ENCODE measurements around the gene SLIT3.

The SLIT3 gene

DNA sequence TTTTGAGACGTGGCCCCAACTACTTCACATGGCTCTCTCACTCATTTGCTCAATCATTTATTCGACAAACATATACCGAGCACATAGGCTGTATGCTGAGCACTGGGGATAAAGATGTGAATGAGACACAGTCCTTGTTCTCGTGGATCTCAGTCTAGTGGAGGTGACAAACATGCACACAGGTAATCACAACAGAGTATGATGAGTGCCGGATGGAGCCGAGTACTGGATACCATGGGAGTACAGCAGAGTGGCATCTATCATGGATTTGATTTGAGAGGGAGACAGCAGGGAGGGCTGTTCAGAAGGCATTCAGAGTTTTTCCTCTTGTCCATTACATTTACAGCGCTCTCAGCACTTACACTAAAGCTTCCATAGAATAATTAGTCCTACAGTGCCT, 259.8 kb downstream of the SLIT3 start:
- H3K9me3 ChIP-seq (ENCODE audit: control insufficient read depth, insufficient read depth, low read depth, low read length) = peaks cover 2% of the 10 kb centered on the region; the same call in 1 of the 2 replicates
- ChIA-PET CTCF (no interaction called here), POLR2A (no interaction called here)
- no peak overlapping the region for H3K4me3 ChIP-seq (ENCODE audit: low read depth, low read length)
- H3K36me3 ChIP-seq (ENCODE audit: control insufficient read depth in 2 of 2, insufficient read depth in 1 of 2, low read length in 2 of 2) = no peaks in the 10 kb centered on the region
- H3K27ac ChIP-seq (ENCODE audit: extremely low read depth, low read depth, low read length) = no peak overlapping the region
- H3K4me1 ChIP-seq (ENCODE audit: control insufficient read depth, insufficient read depth, low read length) = no peaks in the 10 kb centered on the region
- TF ChIP-seq ZSCAN30 (tag by site-specific recombination; IDR thresholded peaks at IDR 0.05) = no peak
- no peak for TF ChIP-seq ZNF76 (tag by site-specific recombination; IDR thresholded peaks at IDR 0.05; ENCODE audit: borderline replicate concordance, low read depth)
- no peak for TF ChIP-seq ZNF623 (tag by site-specific recombination; IDR thresholded peaks at IDR 0.05)
- no peak for TF ChIP-seq MYNN (tag by site-specific recombination; IDR thresholded peaks at IDR 0.05; ENCODE audit: borderline replicate concordance)
- TF ChIP-seq ZNF677 (tag by site-specific recombination; IDR thresholded peaks at IDR 0.05) = no peak
- no peak for TF ChIP-seq ZNF626 (tag by site-specific recombination; IDR thresholded peaks at IDR 0.05)
- no peak for TF ChIP-seq ZNF274 (IDR thresholded peaks at IDR 0.05; ENCODE audit: low read length)
- no peak for TF ChIP-seq ZNF274 (tag by site-specific recombination; IDR thresholded peaks at IDR 0.05; ENCODE audit: borderline replicate concordance)
- no peak for TF ChIP-seq ZNF544 (tag by site-specific recombination; IDR thresholded peaks at IDR 0.05)
- no peak for TF ChIP-seq ZXDB (tag by site-specific recombination; IDR thresholded peaks at IDR 0.05)
- TF ChIP-seq EGR2 (tag by site-specific recombination; IDR thresholded peaks at IDR 0.05; ENCODE audit: low read depth) = no peak
- TF ChIP-seq, protein P1, sequence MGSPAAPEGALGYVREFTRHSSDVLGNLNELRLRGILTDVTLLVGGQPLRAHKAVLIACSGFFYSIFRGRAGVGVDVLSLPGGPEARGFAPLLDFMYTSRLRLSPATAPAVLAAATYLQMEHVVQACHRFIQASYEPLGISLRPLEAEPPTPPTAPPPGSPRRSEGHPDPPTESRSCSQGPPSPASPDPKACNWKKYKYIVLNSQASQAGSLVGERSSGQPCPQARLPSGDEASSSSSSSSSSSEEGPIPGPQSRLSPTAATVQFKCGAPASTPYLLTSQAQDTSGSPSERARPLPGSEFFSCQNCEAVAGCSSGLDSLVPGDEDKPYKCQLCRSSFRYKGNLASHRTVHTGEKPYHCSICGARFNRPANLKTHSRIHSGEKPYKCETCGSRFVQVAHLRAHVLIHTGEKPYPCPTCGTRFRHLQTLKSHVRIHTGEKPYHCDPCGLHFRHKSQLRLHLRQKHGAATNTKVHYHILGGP (tag by site-specific recombination; IDR thresholded peaks at IDR 0.05) = no peak
- TF ChIP-seq ZNF155 (tag by site-specific recombination; IDR thresholded peaks at IDR 0.05) = no peak
- no peak for TF ChIP-seq ZNF548 (tag by site-specific recombination; IDR thresholded peaks at IDR 0.05)
- no peak for TF ChIP-seq ZSCAN23 (tag by site-specific recombination; IDR thresholded peaks at IDR 0.05)
- TF ChIP-seq, protein P2, sequence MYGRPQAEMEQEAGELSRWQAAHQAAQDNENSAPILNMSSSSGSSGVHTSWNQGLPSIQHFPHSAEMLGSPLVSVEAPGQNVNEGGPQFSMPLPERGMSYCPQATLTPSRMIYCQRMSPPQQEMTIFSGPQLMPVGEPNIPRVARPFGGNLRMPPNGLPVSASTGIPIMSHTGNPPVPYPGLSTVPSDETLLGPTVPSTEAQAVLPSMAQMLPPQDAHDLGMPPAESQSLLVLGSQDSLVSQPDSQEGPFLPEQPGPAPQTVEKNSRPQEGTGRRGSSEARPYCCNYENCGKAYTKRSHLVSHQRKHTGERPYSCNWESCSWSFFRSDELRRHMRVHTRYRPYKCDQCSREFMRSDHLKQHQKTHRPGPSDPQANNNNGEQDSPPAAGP (tag by site-specific recombination; IDR thresholded peaks at IDR 0.05) = no peak
- TF ChIP-seq KLF1 (tag by site-specific recombination; IDR thresholded peaks at IDR 0.05) = no peak
- no peak for TF ChIP-seq ZNF792 (tag by site-specific recombination; IDR thresholded peaks at IDR 0.05)
- no peak for TF ChIP-seq KLF9 (tag by site-specific recombination; IDR thresholded peaks at IDR 0.05; ENCODE audit: low read depth)
- no peak for TF ChIP-seq ZNF768 (tag by site-specific recombination; IDR thresholded peaks at IDR 0.05)
- TF ChIP-seq, protein P3, sequence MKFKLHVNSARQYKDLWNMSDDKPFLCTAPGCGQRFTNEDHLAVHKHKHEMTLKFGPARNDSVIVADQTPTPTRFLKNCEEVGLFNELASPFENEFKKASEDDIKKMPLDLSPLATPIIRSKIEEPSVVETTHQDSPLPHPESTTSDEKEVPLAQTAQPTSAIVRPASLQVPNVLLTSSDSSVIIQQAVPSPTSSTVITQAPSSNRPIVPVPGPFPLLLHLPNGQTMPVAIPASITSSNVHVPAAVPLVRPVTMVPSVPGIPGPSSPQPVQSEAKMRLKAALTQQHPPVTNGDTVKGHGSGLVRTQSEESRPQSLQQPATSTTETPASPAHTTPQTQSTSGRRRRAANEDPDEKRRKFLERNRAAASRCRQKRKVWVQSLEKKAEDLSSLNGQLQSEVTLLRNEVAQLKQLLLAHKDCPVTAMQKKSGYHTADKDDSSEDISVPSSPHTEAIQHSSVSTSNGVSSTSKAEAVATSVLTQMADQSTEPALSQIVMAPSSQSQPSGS (tag by site-specific recombination; IDR thresholded peaks at IDR 0.05; ENCODE audit: low read depth) = no peak

DNA sequence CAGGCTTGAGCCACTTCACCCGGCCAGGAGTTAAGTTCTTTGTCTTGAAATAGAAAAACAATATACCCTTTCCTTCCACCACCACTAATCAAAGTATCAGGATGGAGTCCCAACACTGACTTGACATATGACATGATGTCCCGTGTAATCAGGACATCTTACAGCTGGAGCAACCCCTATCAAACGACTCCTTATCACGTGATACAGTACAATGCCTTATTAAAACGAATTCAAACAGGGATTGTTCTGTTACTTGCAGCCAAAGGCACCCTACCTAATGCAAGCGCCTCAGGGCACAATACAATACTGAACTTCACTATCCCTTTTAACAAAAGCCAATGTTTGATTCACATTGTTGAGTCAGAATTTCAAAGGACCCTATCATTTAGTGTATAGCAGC, 261.3 kb downstream of the SLIT3 start:
- POLR2A ChIA-PET = interaction anchor here (0.5 to 0.6 kb wide), 2 partner anchors 262 to 482 kb away, joined by 3 to 4 read pairs; no protein-coding TSS in a partner anchor
- CTCF ChIA-PET = no interaction called here
- TF ChIP-seq ZNF76 (tag by site-specific recombination; IDR thresholded peaks at IDR 0.05; ENCODE audit: borderline replicate concordance, low read depth) = no peak
- TF ChIP-seq ZEB2 (tag by site-specific recombination; IDR thresholded peaks at IDR 0.05) = no peak
- TF ChIP-seq ZFP3 (tag by site-specific recombination; IDR thresholded peaks at IDR 0.05; ENCODE audit: low read depth) = no peak
- TF ChIP-seq, protein P4, sequence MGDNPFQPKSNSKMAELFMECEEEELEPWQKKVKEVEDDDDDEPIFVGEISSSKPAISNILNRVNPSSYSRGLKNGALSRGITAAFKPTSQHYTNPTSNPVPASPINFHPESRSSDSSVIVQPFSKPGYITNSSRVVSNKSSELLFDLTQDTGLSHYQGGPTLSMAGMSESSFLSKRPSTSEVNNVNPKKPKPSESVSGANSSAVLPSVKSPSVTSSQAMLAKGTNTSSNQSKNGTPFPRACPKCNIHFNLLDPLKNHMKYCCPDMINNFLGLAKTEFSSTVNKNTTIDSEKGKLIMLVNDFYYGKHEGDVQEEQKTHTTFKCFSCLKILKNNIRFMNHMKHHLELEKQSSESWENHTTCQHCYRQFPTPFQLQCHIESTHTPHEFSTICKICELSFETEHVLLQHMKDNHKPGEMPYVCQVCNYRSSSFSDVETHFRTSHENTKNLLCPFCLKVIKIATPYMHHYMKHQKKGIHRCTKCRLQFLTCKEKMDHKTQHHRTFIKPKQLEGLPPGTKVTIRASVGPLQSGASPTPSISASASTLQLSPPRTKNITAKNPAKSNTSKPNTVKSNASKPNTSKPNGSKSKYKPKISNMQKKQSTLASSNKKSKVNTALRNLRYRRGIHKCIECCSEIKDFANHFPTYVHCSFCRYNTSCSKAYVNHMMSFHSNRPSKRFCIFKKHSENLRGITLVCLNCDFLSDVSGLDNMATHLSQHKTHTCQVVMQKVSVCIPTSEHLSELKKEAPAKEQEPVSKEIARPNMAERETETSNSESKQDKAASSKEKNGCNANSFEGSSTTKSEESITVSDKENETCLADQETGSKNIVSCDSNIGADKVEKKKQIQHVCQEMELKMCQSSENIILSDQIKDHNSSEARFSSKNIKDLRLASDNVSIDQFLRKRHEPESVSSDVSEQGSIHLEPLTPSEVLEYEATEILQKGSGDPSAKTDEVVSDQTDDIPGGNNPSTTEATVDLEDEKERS (tag by site-specific recombination; IDR thresholded peaks at IDR 0.05) = no peak

More for the DNA sequence above, 261.3 kb downstream of the SLIT3 start:
- H3K36me3 ChIP-seq (ENCODE audit: control insufficient read depth in 2 of 2, insufficient read depth in 1 of 2, low read length in 2 of 2) = no peaks in the 10 kb centered on the region
- no peak overlapping the region for H3K27ac ChIP-seq (ENCODE audit: extremely low read depth, low read depth, low read length)
- no peaks in the 10 kb centered on the region for H3K4me1 ChIP-seq (ENCODE audit: control insufficient read depth, insufficient read depth, low read length)
- peaks cover 2% of the 10 kb centered on the region; the same call in 1 of the 2 replicates for H3K9me3 ChIP-seq (ENCODE audit: control insufficient read depth, insufficient read depth, low read depth, low read length)
- no peak overlapping the region for H3K4me3 ChIP-seq (ENCODE audit: low read depth, low read length)
